ENCODE data around the gene CASK.

Gene CASK

GRCh38 chrX:41672643-41673042, 250.7 kb downstream of the CASK start:
- TF ChIP-seq CTCF (IDR thresholded peaks at IDR 0.05; ENCODE audit: borderline replicate concordance, insufficient read depth, low read depth, low read length) = no peak
- H3K4me3 ChIP-seq (ENCODE audit: low read depth, low read length) = no peak overlapping the region

- TF ChIP-seq CTCF (IDR thresholded peaks at IDR 0.05; ENCODE audit: borderline replicate concordance, insufficient read depth, low read depth, low read length) = no peak
Observed at GRCh38 chrX:41671082-41671481, 252.3 kb downstream of the CASK start.

DNA sequence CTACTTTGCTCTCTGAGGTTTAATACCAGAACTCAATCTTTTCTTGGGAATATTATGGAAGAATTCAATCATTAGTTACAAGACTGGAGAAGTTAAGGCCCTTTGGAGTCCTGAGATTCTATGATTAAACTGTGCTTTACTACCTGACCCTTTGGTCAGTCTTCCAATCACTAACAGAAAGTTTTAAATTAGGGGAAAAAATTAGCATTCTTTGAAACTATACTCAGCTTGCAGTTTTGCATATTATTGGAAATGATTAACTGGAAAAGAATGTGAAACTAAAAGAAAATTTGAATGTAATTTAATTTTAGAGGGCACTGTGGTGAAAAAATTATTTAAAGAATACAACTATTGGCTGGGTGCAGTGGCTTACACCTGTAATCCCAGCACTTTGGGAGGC, 253.2 kb downstream of the CASK start:
- H3K4me3 ChIP-seq (ENCODE audit: low read depth, low read length) = no peak overlapping the region

More at GRCh38 chrX:41671082-41671481, 252.3 kb downstream of the CASK start:
- H3K4me3 ChIP-seq (ENCODE audit: low read depth, low read length) = no peak overlapping the region

GRCh38 chrX:41667631-41668030, 255.7 kb downstream of the CASK start:
- no peak for TF ChIP-seq CTCF (IDR thresholded peaks at IDR 0.05; ENCODE audit: borderline replicate concordance, insufficient read depth, low read depth, low read length)
- no peak overlapping the region for H3K4me3 ChIP-seq (ENCODE audit: low read depth, low read length)

More for the DNA sequence above, 253.2 kb downstream of the CASK start:
- no peak for TF ChIP-seq CTCF (IDR thresholded peaks at IDR 0.05; ENCODE audit: borderline replicate concordance, insufficient read depth, low read depth, low read length)

DNA sequence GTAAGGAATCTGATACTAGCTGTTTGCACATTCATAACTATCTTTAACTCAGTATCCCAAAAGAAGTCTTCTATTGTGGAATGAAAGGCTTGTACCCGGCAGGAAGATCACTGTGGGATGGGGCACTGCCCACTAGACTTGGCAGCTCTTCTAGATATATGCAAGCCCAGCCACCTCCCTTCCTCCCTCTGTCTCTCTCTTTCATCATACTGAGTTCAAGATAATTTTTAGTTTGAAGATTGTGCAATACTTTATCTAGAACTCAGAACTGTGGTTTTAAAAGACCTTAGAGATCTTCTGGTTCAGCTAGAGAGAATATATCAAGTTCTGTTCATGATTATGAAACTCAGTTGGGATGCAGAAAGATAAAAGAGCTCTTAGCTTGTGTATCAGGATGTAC, 257.1 kb downstream of the CASK start:
- no peak overlapping the region for H3K4me3 ChIP-seq (ENCODE audit: low read depth, low read length)
- TF ChIP-seq CTCF (IDR thresholded peaks at IDR 0.05; ENCODE audit: borderline replicate concordance, insufficient read depth, low read depth, low read length) = no peak

GRCh38 chrX:41665686-41666085, 257.7 kb downstream of the CASK start:
- no peak overlapping the region for H3K4me3 ChIP-seq (ENCODE audit: low read depth, low read length)
- TF ChIP-seq CTCF (IDR thresholded peaks at IDR 0.05; ENCODE audit: borderline replicate concordance, insufficient read depth, low read depth, low read length) = no peak

DNA sequence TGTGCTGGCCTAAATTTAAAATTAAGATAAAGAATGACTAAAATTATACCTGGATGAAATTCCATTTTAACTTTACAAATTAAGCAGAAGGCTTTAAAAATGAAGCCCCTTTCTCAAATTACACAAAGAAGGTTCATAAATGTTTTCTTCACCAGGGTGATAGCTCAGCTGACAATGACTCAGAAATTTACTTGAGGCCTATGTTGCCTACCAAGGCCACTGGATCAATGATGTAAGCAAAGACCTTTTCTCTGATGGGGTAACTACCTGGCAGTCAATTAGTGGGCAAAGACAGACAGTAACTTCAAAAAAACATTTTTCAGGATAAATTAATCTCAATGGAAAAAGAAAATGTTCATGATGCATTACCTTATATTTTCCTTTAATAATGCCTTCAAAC, 258.4 kb downstream of the CASK start:
- no peak for TF ChIP-seq CTCF (IDR thresholded peaks at IDR 0.05; ENCODE audit: borderline replicate concordance, insufficient read depth, low read depth, low read length)
- no peak overlapping the region for H3K4me3 ChIP-seq (ENCODE audit: low read depth, low read length)

Measured in GM12875 (cell line).